H1 (cell line): ENCODE results near the gene GAPDHS. TPM values are rescaled to one million over a fixed set of nuclear protein-coding genes. Genes with fewer than 3 reads are reported as not detected.
A peak's percentile ranks its signal among the peaks of the same experiment; 100 is the strongest.

Source experiments
- CTCF ChIA-PET: fragments of 300-600 bp; sonication (Branson Sonifier 250); formaldehyde crosslinking; loops from one replicate; lab custom pipeline; 2021; ENCODE audit not compliant: partially characterized antibody; lab: Charles Lee
- POLR2A ChIA-PET: fragments of 300-600 bp; sonication (Branson Sonifier 250); formaldehyde crosslinking; loops from one replicate; lab custom pipeline; 2021; ENCODE audit warnings: inconsistent platforms; ENCODE audit not compliant: partially characterized antibody; lab: Charles Lee
- DNase-seq, 2 experiments: peaks; one replicate each; pipeline versions ENCODE4 v3.0.0 to v3.0.0-alpha.2; 2010 to 2022; ENCODE audit warnings: low spot score in 2 of 2, low read depth in 1 of 2, mixed read lengths in 1 of 2
- FAIRE-seq: peaks from 2 replicates; lab custom pipeline; 2011; peaks lifted over from hg19 to GRCh38; lab: Jason Lieb, UNC
- H2AFZ ChIP-seq: 2 replicates; pipeline ENCODE4 v1.8.1; 2012; ENCODE audit warnings: low read length, inconsistent platforms
- H2AK5ac ChIP-seq: 2 replicates; pipeline ENCODE4 v1.6.1; 2013; ENCODE audit warnings: low read depth, low read length
- H2BK120ac ChIP-seq: replicated peaks from 2 replicates; pipeline ENCODE3; 2013; ENCODE audit warnings: low read depth, low read length, inconsistent platforms
- H2BK12ac ChIP-seq: 2 replicates; pipeline ENCODE4 v1.6.1; 2013; ENCODE audit warnings: low read depth, low read length
- H2BK15ac ChIP-seq: 2 replicates; pipeline ENCODE4 v1.6.1; 2013; ENCODE audit warnings: low read length
- H2BK20ac ChIP-seq: 2 replicates; pipeline ENCODE4 v1.6.1; 2013; ENCODE audit warnings: low read length
- H2BK5ac ChIP-seq: 2 replicates; pipeline ENCODE4 v1.6.1; 2013; ENCODE audit warnings: low read depth, low read length
- H3K14ac ChIP-seq: 2 replicates; pipeline ENCODE4 v1.6.1; 2013; ENCODE audit warnings: inconsistent platforms; ENCODE audit not compliant: insufficient read length
- H3K18ac ChIP-seq: 2 replicates; pipeline ENCODE4 v1.6.1; 2013; ENCODE audit warnings: low read length; ENCODE audit errors: extremely low read depth
- H3K23ac ChIP-seq: 2 replicates; pipeline ENCODE4 v1.6.1; 2013; ENCODE audit warnings: inconsistent platforms; ENCODE audit not compliant: insufficient read length
- H3K23me2 ChIP-seq: 2 replicates; pipeline ENCODE4 v1.6.1; 2013; ENCODE audit warnings: low read depth, low read length
- H3K27ac ChIP-seq: 2 replicates; pipeline ENCODE4 v1.6.1; 2011; ENCODE audit warnings: low read depth, low read length, inconsistent platforms
- H3K27me3 ChIP-seq, 4 experiments: replicated peaks in 1 of 4; 1 replicate in 1 of 4; 2 replicates in 3 of 4; pipeline versions ENCODE4 v1.6.1 to v1.8.1; 2011 to 2013; ENCODE audit warnings: low read length in 3 of 4, mild to moderate bottlenecking in 3 of 4, inconsistent platforms in 2 of 4, mixed read lengths in 2 of 4, moderate library complexity in 1 of 4; ENCODE audit not compliant: control insufficient read depth in 3 of 4, insufficient read depth in 3 of 4; ENCODE audit errors: extremely low read depth in 1 of 4
- H3K36me3 ChIP-seq, 4 experiments: 2 replicates each; pipeline versions ENCODE4 v1.6.1 to v1.8.1; 2011 to 2013; ENCODE audit warnings: mild to moderate bottlenecking in 4 of 4, low read length in 3 of 4, moderate library complexity in 2 of 4, control low read depth in 1 of 4, inconsistent platforms in 1 of 4; ENCODE audit not compliant: insufficient read depth in 4 of 4, control insufficient read depth in 2 of 4
- H3K4ac ChIP-seq: replicated peaks from 2 replicates; pipeline ENCODE3; 2013; ENCODE audit warnings: low read length, low read depth, mixed read lengths, inconsistent platforms; ENCODE audit not compliant: insufficient read length
- H3K4me1 ChIP-seq, 4 experiments: replicated peaks in 1 of 4; 1 replicate in 1 of 4; 2 replicates in 3 of 4; pipeline versions ENCODE4 v1.6.1 to v1.8.1; 2011 to 2013; ENCODE audit warnings: low read length in 3 of 4, inconsistent platforms in 2 of 4, mixed read lengths in 1 of 4; ENCODE audit not compliant: insufficient read depth in 4 of 4, control insufficient read depth in 3 of 4
- H3K4me2 ChIP-seq, 2 experiments: 2 replicates each; pipeline versions ENCODE4 v1.6.1 to v1.8.1; 2011 to 2013; ENCODE audit warnings: low read depth in 2 of 2, low read length in 2 of 2, control low read depth in 1 of 2, inconsistent platforms in 1 of 2, mild to moderate bottlenecking in 1 of 2; ENCODE audit not compliant: insufficient read depth in 1 of 2
- H3K4me3 ChIP-seq, 4 experiments: fragments of 200-600, 300-600 bp in 1 of 4; sonication (generic), shearing (Covaris generic), sonication (Bioruptor Twin) in 1 of 4; 2 replicates each; pipeline versions ENCODE4 v1.5.1 to v1.8.1; 2011 to 2016; ENCODE audit warnings: low read length in 4 of 4, low read depth in 3 of 4, control low read depth in 2 of 4, inconsistent platforms in 2 of 4, mild to moderate bottlenecking in 2 of 4, mixed read lengths in 1 of 4, moderate library complexity in 1 of 4; ENCODE audit not compliant: insufficient read depth in 2 of 4; ENCODE audit errors: extremely low read depth in 1 of 4
- H3K56ac ChIP-seq: replicated peaks from 2 replicates; pipeline ENCODE3; 2013; ENCODE audit warnings: low read depth, mild to moderate bottlenecking, mixed read lengths, low read length, inconsistent platforms; ENCODE audit not compliant: insufficient read length
- H3K79me1 ChIP-seq: 2 replicates; pipeline ENCODE4 v1.6.1; 2013; ENCODE audit warnings: low read depth, low read length, control low read depth
- H3K79me2 ChIP-seq, 2 experiments: 2 replicates each; pipeline versions ENCODE4 v1.6.1 to v1.8.1; 2012 to 2013; ENCODE audit warnings: low read length in 2 of 2, mild to moderate bottlenecking in 2 of 2, inconsistent platforms in 1 of 2; ENCODE audit not compliant: insufficient read depth in 2 of 2, control insufficient read depth in 1 of 2
- H3K9ac ChIP-seq, 4 experiments: replicated peaks in 1 of 4; 1 replicate in 1 of 4; 2 replicates in 3 of 4; pipeline versions ENCODE4 v1.6.1 to v1.8.1; 2011 to 2013; ENCODE audit warnings: low read depth in 3 of 4, low read length in 3 of 4, control low read depth in 2 of 4, mild to moderate bottlenecking in 2 of 4, moderate library complexity in 2 of 4, inconsistent platforms in 1 of 4; ENCODE audit errors: extremely low read depth in 1 of 4
- H3K9me3 ChIP-seq, 2 experiments: 2 replicates each; pipeline versions ENCODE4 v1.6.1 to v1.8.1; 2012 to 2013; ENCODE audit warnings: mild to moderate bottlenecking in 2 of 2, moderate library complexity in 2 of 2, control low read depth in 1 of 2, inconsistent platforms in 1 of 2, low read depth in 1 of 2, low read length in 1 of 2, mixed read lengths in 1 of 2; ENCODE audit not compliant: insufficient read depth in 2 of 2
- H4K20me1 ChIP-seq, 2 experiments: replicated peaks in 1 of 2; 2 replicates each; pipeline versions ENCODE3 to v1.8.1; 2011 to 2013; ENCODE audit warnings: inconsistent platforms in 2 of 2, low read length in 2 of 2, mild to moderate bottlenecking in 1 of 2; ENCODE audit not compliant: insufficient read depth in 2 of 2, control insufficient read depth in 1 of 2
- H4K5ac ChIP-seq: 2 replicates; pipeline ENCODE4 v1.6.1; 2013; ENCODE audit warnings: low read length, low read depth, mixed read lengths, inconsistent platforms; ENCODE audit not compliant: insufficient read length
- H4K8ac ChIP-seq: 2 replicates; pipeline ENCODE4 v1.8.0; 2013; ENCODE audit warnings: mild to moderate bottlenecking, moderate library complexity, low read length, inconsistent platforms; ENCODE audit not compliant: insufficient read depth; ENCODE audit errors: extremely low read depth
- H4K91ac ChIP-seq: replicated peaks from 2 replicates; pipeline ENCODE3; 2013; ENCODE audit warnings: low read length, mixed read lengths, inconsistent platforms; ENCODE audit not compliant: insufficient read length
- CTBP2 ChIP-seq: IDR thresholded peaks from 2 replicates; pipeline ENCODE4 v1.7.0; 2011; ENCODE audit warnings: borderline replicate concordance, mild to moderate bottlenecking, moderate library complexity, mixed read lengths, low read length; ENCODE audit not compliant: insufficient read depth, insufficient read length
- EP300 ChIP-seq, 2 experiments: IDR thresholded peaks; 1 replicate in 1 of 2; 2 replicates in 1 of 2; pipeline ENCODE4 v1.6.1; 2011 to 2012; ENCODE audit warnings: low read depth in 2 of 2, low read length in 2 of 2, mild to moderate bottlenecking in 2 of 2, borderline replicate concordance in 1 of 2, inconsistent platforms in 1 of 2, moderate library complexity in 1 of 2
- GABPA ChIP-seq: IDR thresholded peaks from 2 replicates; pipeline ENCODE4 v1.6.1; 2011; ENCODE audit warnings: mild to moderate bottlenecking, low read length, moderate library complexity, borderline replicate concordance; ENCODE audit not compliant: insufficient read depth
- KDM4A ChIP-seq: IDR thresholded peaks from one replicate; pipeline ENCODE4 v1.7.1; 2012; ENCODE audit warnings: low read depth, mild to moderate bottlenecking, moderate library complexity, low read length, inconsistent platforms; ENCODE audit not compliant: severe bottlenecking
- PHF8 ChIP-seq: fragments of 200-600 bp; sonication (generic); conservative IDR thresholded peaks from 2 replicates; pipeline ENCODE4 v1.7.1; 2012; ENCODE audit warnings: low read depth, mild to moderate bottlenecking, inconsistent platforms, low read length, moderate library complexity
- USF2 ChIP-seq: IDR thresholded peaks from 2 replicates; pipeline ENCODE4 v1.6.1; 2011; ENCODE audit warnings: low read length, improper control_type of control experiment
- WGBS, 2 experiments: shearing (Covaris generic) in 1 of 2; methylation state at CpG; one replicate each; pipeline versions ENCODE4 v1.1.6 to v1.1.7; 2013 to 2015; ENCODE audit warnings: low lambda C conversion rate in 2 of 2, mixed read lengths in 2 of 2, inconsistent platforms in 1 of 2, low coverage in 1 of 2, missing lambda C conversion rate in 1 of 2; ENCODE audit not compliant: insufficient replicate concordance in 2 of 2, insufficient coverage in 1 of 2, insufficient read length in 1 of 2; ENCODE audit errors: extremely low coverage in 1 of 2, missing lambda C conversion rate in 1 of 2; 5-methylcytosine and 5-hydroxymethylcytosine counted together
- polyA plus RNA-seq, 7 experiments: library from polyadenylated mRNA; depleted of rRNA in 3 of 7; stranded (reverse) in 5 of 7; unstranded in 2 of 7; fragments of >200 nt in 5 of 7; fragments of 200-250 nt in 2 of 7; gene quantifications; 1 replicate in 5 of 7; 2 replicates in 1 of 7; 4 replicates in 1 of 7; pipeline versions ENCODE4 v1.2.1 to v1.2.3, GENCODE V29; 2011 to 2013; ENCODE audit warnings: missing spikeins in 2 of 7, mixed read lengths in 2 of 7
- total RNA-seq: library from RNA; stranded (reverse); fragmentation: NEBNext Ultra II Directional; extraction: Animal tissue kit (Norgen Biotek cat#: 25700); gene quantifications from 2 replicates; pipeline ENCODE4 v1.2.1, GENCODE V29; 2021

The GAPDHS gene
- total and polyA plus RNA-seq, 2 of the 8 experiments (the other 6 are each of a cell fraction or from before 2014, with no cell fraction given): 0.26 TPM; not detected in 1

DNA sequence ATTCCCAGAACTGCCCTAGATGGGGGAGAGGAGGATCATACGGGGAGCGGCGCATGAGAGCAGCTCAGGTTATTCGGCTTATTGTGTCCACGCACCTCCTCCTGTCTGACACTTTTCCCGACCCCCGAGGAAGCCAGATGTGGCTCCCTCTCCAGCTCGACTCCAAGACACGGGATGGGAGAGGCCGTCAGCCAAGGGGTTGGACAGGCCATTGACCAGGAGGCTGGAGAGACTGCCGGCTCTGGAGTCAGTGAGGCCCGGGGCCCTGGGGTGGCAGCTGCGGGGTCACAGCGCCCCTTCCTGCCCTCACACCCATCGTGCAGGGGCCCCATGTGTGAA is 22.7 kb upstream of the GAPDHS start:
- FAIRE-seq (no peak), DNase-seq (no peak)
- Histone ChIP-seq H2AFZ (peak overlapping the region; percentile 75; the same call in 1 of the 2 replicates), H3K4me2 (peak overlapping the region; percentile 84 to 86), H4K5ac (no peak overlapping the region), H4K8ac (no peak overlapping the region), H3K79me2 (peaks cover 0 to 34% of the 10 kb centered on the region in 2 experiments; a peak in 2 of 4 replicates), H3K14ac (no peak overlapping the region), H3K9me3 (no peaks in the 10 kb centered on the region), H3K23me2 (peaks cover 14% of the 10 kb centered on the region), H2BK15ac (peak overlapping the region; percentile 83; the same call in 1 of the 2 replicates), H2AK5ac (no peak overlapping the region), H3K4me1 (peaks cover 0 to 25% (median 21%) of the 10 kb centered on the region in 4 experiments; a peak in 6 of 7 replicates), H4K20me1 (peaks cover 0 to 3% of the 10 kb centered on the region in 2 experiments), H2BK5ac (peak overlapping the region; percentile 94; the same call in 1 of the 2 replicates), H2BK120ac (no peak overlapping the region), H3K18ac (peak overlapping the region; percentile 90), H3K4ac (no peak overlapping the region), H3K27me3 (peaks cover 0 to 11% (median 6%) of the 10 kb centered on the region in 4 experiments; a peak in 3 of 7 replicates), H2BK20ac (no peak overlapping the region), H3K56ac (no peak overlapping the region), H3K23ac (no peak overlapping the region), H3K79me1 (peaks cover 2% of the 10 kb centered on the region; the same call in 1 of the 2 replicates), H3K27ac (no peak overlapping the region), H3K36me3 (peaks cover 6 to 25% (median 12%) of the 10 kb centered on the region in 4 experiments; a peak in 6 of 8 replicates), H3K9ac (peak overlapping the region in 1 of 4 experiments; percentile 95; a peak in 2 of 7 replicates), H4K91ac (peak overlapping the region; percentile 4), H3K4me3 (peak overlapping the region in 3 of 4 experiments; percentile 89 to 99 (median 97); a peak in 5 of 8 replicates), H2BK12ac (peak overlapping the region; percentile 71; the same call in 1 of the 2 replicates)
- POLR2A ChIA-PET: interaction anchor here (0.6 to 7.4 kb wide), 52 partner anchors 9 to 1629 kb away, joined by 3 to 110 read pairs (median 4); partner anchors contain the start of genes COX6B1, GAPDHS, HAUS5 and SBSN
- 34% methylated on average over 13 of the region's 15 CpGs; no CpG with 5 or more reads in 1 of the 2 experiments for WGBS, 2 experiments
- peak; percentile 81 for TF ChIP-seq CTBP2
- TF ChIP-seq EP300 (IDR thresholded peaks at IDR 0.05; ENCODE audit: borderline replicate concordance in 1 of 2, low read depth in 2 of 2, low read length in 2 of 2): no peak
- TF ChIP-seq KDM4A: peak; percentile 31
- no peak for TF ChIP-seq USF2
- TF ChIP-seq GABPA: no peak
- TF ChIP-seq PHF8: no peak
- CTCF ChIA-PET: interaction anchor here (0.6 to 3.7 kb wide), 28 partner anchors 10 to 179 kb away, joined by 3 to 28 read pairs (median 4); partner anchors contain the start of gene PMIS2
